ENCODE data around the gene MT4.

DNA sequence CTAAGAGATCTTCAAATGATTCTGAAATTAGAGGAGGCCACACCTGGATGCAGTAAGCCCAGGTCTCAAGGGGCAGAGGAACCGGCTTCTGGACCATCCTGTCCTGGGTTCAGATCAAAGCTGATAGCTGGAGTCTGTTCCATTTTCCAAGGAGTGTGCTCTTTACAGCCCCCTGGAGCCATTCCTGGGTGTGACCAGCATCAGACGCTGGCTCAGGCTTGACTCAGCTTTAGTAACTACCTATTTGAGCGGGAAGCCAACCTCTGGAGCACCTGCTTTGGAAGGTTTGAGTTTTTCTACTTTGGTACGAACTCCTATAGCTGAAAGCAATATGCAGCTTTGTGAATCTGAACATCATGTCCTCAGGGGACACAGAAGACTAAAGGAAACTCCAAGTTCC is 32.2 kb upstream of the MT4 start:
- TF ChIP-seq ZNF384 (IDR thresholded peaks at IDR 0.05) (no peak), ELF4 (IDR thresholded peaks at IDR 0.05) (no peak), NFRKB (IDR thresholded peaks at IDR 0.05) (no peak), SP1 (IDR thresholded peaks at IDR 0.05) (no peak), TARDBP (IDR thresholded peaks at IDR 0.05) (no peak), FOXK2 (IDR thresholded peaks at IDR 0.05) (no peak), SUZ12 (IDR thresholded peaks at IDR 0.05) (no peak), PKNOX1 (IDR thresholded peaks at IDR 0.05) (no peak), BHLHE40 (IDR thresholded peaks at IDR 0.05; ENCODE audit: borderline replicate concordance) (no peak), HDGF (IDR thresholded peaks at IDR 0.05; ENCODE audit: borderline replicate concordance) (no peak), ARNT (IDR thresholded peaks at IDR 0.05) (no peak), FOXM1 (IDR thresholded peaks at IDR 0.05; ENCODE audit: borderline replicate concordance) (no peak), L3MBTL2 (conservative IDR thresholded peaks at IDR 0.05) (no peak; the same call in 1 of the 2 replicates)
